Measurements from ENCODE around the gene THG1L. TPM values are rescaled to one million over a fixed set of nuclear protein-coding genes. Genes with fewer than 3 reads are reported as not detected.
"Not testable (repeated sequence)": the region's sequence is repeated elsewhere in the genome, so short reads cannot be mapped to it uniquely, and the experiment has no call there.

The THG1L gene
- total RNA-seq, 1 experiment from 2014 or later: 33.9 TPM

- DNase-seq (ENCODE audit: low read depth): not testable (repeated sequence)
These were observed 4.6 kb upstream of the THG1L start for GRCh38 chr5:157726607-157727006.

GRCh38 chr5:157727858-157728257, 3.4 kb upstream of the THG1L start:
- DNase-seq (ENCODE audit: low read depth): not testable (repeated sequence)

DNA sequence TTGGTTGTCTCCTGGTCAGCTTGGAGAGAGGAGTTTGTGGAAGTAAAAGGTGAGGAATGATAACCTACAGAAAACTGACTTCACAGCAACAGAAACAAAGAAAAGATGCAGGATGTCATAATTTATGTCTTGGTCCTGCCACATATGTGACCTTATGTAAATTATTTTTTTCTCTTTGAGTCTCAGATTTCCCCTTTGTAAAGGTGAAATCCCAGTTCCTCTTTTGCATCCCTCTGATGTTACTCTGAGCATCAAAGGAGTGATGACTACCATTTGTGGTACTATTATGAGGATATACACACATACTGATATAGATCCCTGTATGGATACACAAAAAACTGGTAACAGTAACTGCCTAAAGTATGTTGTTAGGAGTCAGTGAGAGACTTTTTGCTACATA, 1.4 kb upstream of the THG1L start:
- DNase-seq (ENCODE audit: low read depth): no peak

GRCh38 chr5:157730900-157731271, 334 bp upstream of the THG1L start:
- no peak for DNase-seq (ENCODE audit: low read depth)

DNA sequence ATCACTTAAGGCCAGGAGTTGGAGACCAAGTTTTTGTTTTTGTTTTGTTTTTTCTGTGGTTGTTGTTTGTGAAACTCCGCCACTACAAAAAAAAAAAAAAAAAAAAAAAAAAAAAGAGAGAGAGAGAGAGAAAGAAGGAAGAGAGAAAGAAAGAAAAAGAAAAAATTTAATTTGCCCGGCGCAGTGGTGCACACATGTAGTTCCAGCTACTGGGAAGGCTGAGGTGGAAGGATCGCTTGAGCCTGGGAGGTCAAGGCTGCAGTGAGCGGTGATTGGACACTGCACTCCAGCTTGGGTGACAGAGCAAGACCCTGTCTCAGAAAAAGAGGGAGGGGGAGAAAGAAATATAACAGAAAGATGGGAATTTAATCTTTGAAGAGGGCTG, 902 bp downstream of the THG1L start:
- DNase-seq (ENCODE audit: low read depth): no peak

- no peak for DNase-seq (ENCODE audit: low read depth)
These were observed 1.5 kb downstream of the THG1L start for GRCh38 chr5:157732596-157733262.

- DNase-seq (ENCODE audit: low read depth): no peak
These were observed 3.2 kb downstream of the THG1L start for GRCh38 chr5:157734436-157734835.

- no peak for DNase-seq (ENCODE audit: low read depth)
These were observed 4.8 kb downstream of the THG1L start for GRCh38 chr5:157735991-157736390.

DNA sequence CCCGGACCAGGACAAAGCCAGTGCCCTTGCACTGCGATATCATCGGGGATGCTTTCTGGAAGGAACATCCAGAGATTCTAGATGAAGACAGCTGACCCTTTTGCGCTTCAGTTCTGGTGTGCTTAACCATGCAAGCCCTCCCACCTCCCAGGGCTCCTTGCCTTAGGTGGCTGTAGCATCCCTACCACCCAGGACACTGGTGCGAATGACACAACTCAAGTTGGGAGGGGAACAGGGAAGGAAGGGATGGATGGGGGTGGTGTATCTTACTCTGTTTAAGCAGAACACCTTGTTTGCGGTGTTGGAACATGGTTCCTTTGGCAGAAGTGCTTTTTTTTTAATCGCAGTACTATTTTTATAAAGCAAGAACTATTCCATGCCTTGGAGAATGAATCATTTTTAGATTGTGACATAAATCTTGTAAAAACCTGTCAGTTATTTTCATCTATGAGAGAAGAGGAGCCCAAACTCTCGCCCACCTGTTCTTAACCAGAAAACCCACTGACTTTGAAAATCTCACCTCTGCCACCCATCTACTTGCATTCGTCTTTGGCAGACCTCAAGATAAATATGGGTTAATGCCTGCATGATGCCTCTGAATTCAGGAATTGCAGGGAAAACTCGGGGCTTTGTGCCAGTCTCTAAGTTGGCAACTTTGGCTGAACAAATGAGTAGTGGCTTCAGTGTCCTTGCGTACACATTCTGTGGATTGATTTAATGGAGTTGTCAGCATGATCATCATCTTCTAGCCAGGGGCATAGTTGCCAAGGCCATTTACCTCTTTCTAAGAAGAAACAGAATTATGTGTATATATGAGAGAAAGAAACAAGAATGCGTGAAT, 8.4 kb downstream of the THG1L start:
- no peak for DNase-seq (ENCODE audit: low read depth)

- DNase-seq (ENCODE audit: low read depth): peak; percentile 30
These were observed 9.0 kb downstream of the THG1L start for GRCh38 chr5:157740229-157740610.

GRCh38 chr5:157741131-157741530, 9.9 kb downstream of the THG1L start:
- no peak for DNase-seq (ENCODE audit: low read depth)

- DNase-seq (ENCODE audit: low read depth): peak; percentile 90
These were observed 12.2 kb downstream of the THG1L start, which contains the start of gene LSM11 for GRCh38 chr5:157743163-157744050. TSS of gene LSM11 (plus strand) at chr5:157743712. CDS start at chr5:157743751, 39 bp downstream.

DNA sequence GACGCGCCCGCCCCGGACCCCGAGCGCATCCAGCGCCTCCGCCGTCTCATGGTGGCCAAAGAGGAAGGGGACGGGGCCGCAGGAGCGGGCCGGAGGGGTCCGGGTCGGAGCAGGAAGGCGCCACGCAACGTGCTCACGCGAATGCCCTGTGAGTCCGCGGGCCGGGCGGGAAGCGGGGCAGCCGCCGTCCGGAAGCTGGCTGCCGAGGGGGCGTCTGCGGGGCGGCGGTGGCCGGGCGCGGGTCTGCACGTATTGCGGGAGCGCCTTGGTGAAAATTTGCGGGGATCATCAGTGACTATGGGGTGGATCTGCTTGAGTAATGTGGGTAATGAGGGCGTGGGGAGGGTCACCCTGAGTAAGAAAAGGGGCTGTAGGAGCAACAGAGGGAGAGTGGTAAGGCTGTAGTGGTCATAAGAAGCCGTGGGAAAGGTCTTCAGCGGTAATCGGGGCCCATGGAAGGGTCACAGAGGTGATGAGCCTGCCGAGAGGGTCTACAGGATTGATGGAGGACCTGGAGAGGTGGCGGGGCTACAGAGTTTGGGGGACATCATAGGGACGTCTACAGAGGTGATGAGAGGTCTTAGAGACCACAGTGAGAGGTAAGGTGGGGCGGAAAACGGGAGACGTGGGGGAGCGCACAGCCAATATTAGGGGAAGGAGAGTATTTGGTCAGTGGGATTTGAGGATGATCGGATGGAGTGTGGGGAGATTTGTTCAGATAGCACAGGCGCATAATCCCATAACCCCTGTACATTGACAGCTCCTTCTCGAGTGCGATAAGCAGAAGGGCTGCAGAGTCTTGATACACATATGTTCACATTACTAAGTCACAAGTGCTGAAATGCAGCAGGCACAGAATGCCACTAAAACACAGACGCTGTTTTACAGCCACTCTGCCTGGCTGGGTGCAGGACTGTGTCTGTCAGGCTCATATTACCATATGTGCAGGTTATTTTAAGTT, 13.1 kb downstream of the THG1L start:
- no peak for DNase-seq (ENCODE audit: low read depth)

- no peak for DNase-seq (ENCODE audit: low read depth)
These were observed 13.8 kb downstream of the THG1L start for GRCh38 chr5:157745041-157745456.

GRCh38 chr5:157747173-157747740, 16.0 kb downstream of the THG1L start:
- DNase-seq (ENCODE audit: low read depth): no peak

DNA sequence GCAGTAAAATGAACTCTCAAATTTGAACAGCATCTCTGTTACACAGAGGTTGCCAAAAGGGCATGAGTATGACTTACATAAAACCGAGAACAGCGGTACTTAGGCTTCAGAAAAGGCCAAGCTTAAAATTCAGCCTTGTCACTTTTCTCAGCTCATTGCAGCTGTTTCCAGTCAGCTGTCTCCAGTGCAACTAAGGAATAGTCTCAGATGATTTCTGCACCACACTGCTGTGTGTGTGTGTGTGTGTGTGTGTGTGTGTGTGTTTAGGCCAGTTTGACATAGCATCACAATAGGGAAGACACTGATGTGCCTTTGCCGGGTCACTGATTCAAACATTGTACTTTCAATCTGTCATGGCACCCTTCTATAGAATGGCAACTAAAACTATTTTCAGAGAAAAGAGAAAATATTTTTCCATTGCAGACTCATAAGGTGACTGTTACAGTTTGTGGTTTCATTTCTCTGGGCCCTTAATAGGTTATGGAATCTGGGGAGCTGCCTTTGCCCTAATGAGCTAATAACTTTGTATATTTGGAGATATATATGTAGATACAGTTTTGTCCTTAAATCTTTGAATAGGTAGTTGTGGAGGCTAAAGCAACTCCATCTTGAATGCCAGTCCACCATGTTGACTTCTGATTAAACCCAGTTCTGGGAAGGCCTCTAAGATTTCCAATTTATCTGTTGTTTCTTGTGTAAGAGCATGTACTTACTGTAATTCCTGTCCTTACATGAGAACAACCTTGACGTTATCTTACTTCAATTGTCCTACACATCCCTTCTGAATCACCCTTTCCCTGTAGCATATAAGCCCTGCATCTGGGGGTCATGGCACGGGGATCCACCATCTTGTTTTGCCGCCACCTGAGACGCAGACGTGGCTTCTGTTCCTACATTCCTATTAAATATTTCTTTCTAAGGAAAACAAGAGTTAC, 16.8 kb downstream of the THG1L start:
- DNase-seq (ENCODE audit: low read depth): no peak

- DNase-seq (ENCODE audit: low read depth): peak; percentile 88
These were observed 17.7 kb downstream of the THG1L start for GRCh38 chr5:157748760-157749461.

DNA sequence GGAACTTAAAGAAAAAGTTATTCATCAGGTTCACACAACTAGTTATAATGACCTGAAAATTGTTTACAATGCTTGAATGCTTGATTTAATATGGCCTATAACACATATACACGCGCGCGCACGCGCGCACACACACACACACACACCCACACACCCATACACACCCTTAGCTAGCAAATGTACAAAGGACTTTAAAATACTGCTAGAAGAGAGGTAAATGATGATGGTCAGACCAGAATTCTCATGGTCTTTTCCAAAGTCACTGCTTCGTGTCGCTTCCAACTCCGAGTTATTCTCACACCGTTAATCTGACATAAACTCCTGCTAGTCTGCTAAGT, 18.2 kb downstream of the THG1L start:
- no peak for DNase-seq (ENCODE audit: low read depth)

DNA sequence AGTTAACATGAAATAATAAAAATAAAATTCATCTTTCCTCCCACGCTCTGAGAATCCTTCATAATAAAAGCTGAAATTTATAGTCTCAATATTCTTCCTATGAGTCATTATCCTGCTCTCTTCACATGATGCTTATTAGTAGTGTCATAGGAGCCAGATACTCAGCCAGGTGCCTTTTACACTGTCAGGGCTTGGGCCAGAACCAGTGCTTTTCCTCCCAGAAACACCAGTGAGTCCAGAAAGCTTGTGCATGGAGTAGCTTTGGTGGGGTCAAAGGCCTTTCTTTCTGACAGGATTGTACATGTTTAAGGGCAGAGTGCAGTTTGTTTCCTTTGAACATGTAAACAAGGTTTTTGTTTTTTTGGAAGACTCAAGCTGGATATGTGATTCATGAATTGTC, 19.1 kb downstream of the THG1L start:
- DNase-seq (ENCODE audit: low read depth): peak; percentile 39

All from HT1080 (cell line).